Measurements from ENCODE around the gene LIN37.

Gene LIN37

GRCh38 chr19:35719402-35720162 lies 28.8 kb upstream of the LIN37 start:
- ATAC-seq: no peak
- TF ChIP-seq GLIS3 (CRISPR knock-in tag; IDR thresholded peaks at IDR 0.05) (no peak), ZNF8 (CRISPR knock-in tag; IDR thresholded peaks at IDR 0.05) (no peak), TOX (CRISPR knock-in tag; IDR thresholded peaks at IDR 0.05; ENCODE audit: borderline replicate concordance) (no peak), RARB (CRISPR knock-in tag; IDR thresholded peaks at IDR 0.05) (no peak), BACH2 (CRISPR knock-in tag; IDR thresholded peaks at IDR 0.05; ENCODE audit: borderline replicate concordance) (no peak)

- ATAC-seq: no peak
- TF ChIP-seq ZFP30 (CRISPR knock-in tag; IDR thresholded peaks at IDR 0.05): no peak
- TF ChIP-seq ZNF70 (CRISPR knock-in tag; IDR thresholded peaks at IDR 0.05): no peak
- no peak for TF ChIP-seq ESRRG (CRISPR knock-in tag; IDR thresholded peaks at IDR 0.05)
- no peak for TF ChIP-seq ZNF565 (CRISPR knock-in tag; conservative IDR thresholded peaks at IDR 0.05; ENCODE audit: low read depth)
- TF ChIP-seq ZC3H10 (CRISPR knock-in tag; IDR thresholded peaks at IDR 0.05): no peak
- TF ChIP-seq CREB5 (CRISPR knock-in tag; IDR thresholded peaks at IDR 0.05; ENCODE audit: low read depth): no peak
- no peak for TF ChIP-seq PATZ1 (CRISPR knock-in tag; IDR thresholded peaks at IDR 0.05; ENCODE audit: borderline replicate concordance)
- TF ChIP-seq OSR1 (CRISPR knock-in tag; IDR thresholded peaks at IDR 0.05): no peak
Measured at GRCh38 chr19:35720163-35720524, 28.2 kb upstream of the LIN37 start.

- TF ChIP-seq POU6F1 (CRISPR knock-in tag; IDR thresholded peaks at IDR 0.05; ENCODE audit: borderline replicate concordance, low read depth): no peak
- TF ChIP-seq ISL1 (CRISPR knock-in tag; IDR thresholded peaks at IDR 0.05): no peak
- no peak for TF ChIP-seq GLIS3 (CRISPR knock-in tag; IDR thresholded peaks at IDR 0.05)
- TF ChIP-seq CSRNP3 (CRISPR knock-in tag; IDR thresholded peaks at IDR 0.05): no peak
- no peak for TF ChIP-seq TSHZ2 (CRISPR knock-in tag; IDR thresholded peaks at IDR 0.05)
- TF ChIP-seq CREB5 (CRISPR knock-in tag; IDR thresholded peaks at IDR 0.05; ENCODE audit: low read depth): no peak
- no peak for TF ChIP-seq ZFP30 (CRISPR knock-in tag; IDR thresholded peaks at IDR 0.05)
- TF ChIP-seq OSR1 (CRISPR knock-in tag; IDR thresholded peaks at IDR 0.05): no peak
- no peak for TF ChIP-seq TOX (CRISPR knock-in tag; IDR thresholded peaks at IDR 0.05; ENCODE audit: borderline replicate concordance)
- no peak for TF ChIP-seq ZNF8 (CRISPR knock-in tag; IDR thresholded peaks at IDR 0.05)
- TF ChIP-seq ZFP3 (CRISPR knock-in tag; IDR thresholded peaks at IDR 0.05): no peak
- ATAC-seq: no peak
Measured at GRCh38 chr19:35720648-35721047, 27.7 kb upstream of the LIN37 start.
